Measurements from ENCODE around the gene YAP1.

Gene YAP1

GRCh38 chr11:102163368-102163767 lies 53.1 kb downstream of the YAP1 start:
- no peak for DNase-seq (ENCODE audit: low read depth)

- DNase-seq (ENCODE audit: low read depth): no peak
Measured at GRCh38 chr11:102166175-102167064, 56.2 kb downstream of the YAP1 start.

- DNase-seq (ENCODE audit: low read depth): no peak
Measured at GRCh38 chr11:102168481-102168880, 58.2 kb downstream of the YAP1 start.

GRCh38 chr11:102171101-102171500 lies 60.9 kb downstream of the YAP1 start:
- DNase-seq (ENCODE audit: low read depth): no peak

GRCh38 chr11:102172127-102172848 lies 62.0 kb downstream of the YAP1 start:
- DNase-seq (ENCODE audit: low read depth): no peak

- DNase-seq (ENCODE audit: low read depth): no peak
Measured at GRCh38 chr11:102177126-102177525, 66.9 kb downstream of the YAP1 start.

- DNase-seq (ENCODE audit: low read depth): no peak
Measured at GRCh38 chr11:102177974-102178631, 67.9 kb downstream of the YAP1 start.

GRCh38 chr11:102179371-102179770 lies 69.1 kb downstream of the YAP1 start:
- DNase-seq (ENCODE audit: low read depth): no peak

GRCh38 chr11:102184269-102184987 lies 74.2 kb downstream of the YAP1 start:
- no peak for DNase-seq (ENCODE audit: low read depth)

GRCh38 chr11:102186551-102187191 lies 76.4 kb downstream of the YAP1 start:
- no peak for DNase-seq (ENCODE audit: low read depth)

GRCh38 chr11:102187416-102188151 lies 77.3 kb downstream of the YAP1 start:
- no peak for DNase-seq (ENCODE audit: low read depth)

- no peak for DNase-seq (ENCODE audit: low read depth)
Measured at GRCh38 chr11:102188488-102188887, 78.2 kb downstream of the YAP1 start.

GRCh38 chr11:102191832-102192231 lies 81.6 kb downstream of the YAP1 start:
- DNase-seq (ENCODE audit: low read depth): no peak

- no peak for DNase-seq (ENCODE audit: low read depth)
Measured at GRCh38 chr11:102192349-102193066, 82.3 kb downstream of the YAP1 start.

GRCh38 chr11:102194257-102194656 lies 84.0 kb downstream of the YAP1 start:
- no peak for DNase-seq (ENCODE audit: low read depth)

GRCh38 chr11:102194990-102195389 lies 84.7 kb downstream of the YAP1 start:
- DNase-seq (ENCODE audit: low read depth): no peak

GRCh38 chr11:102196351-102196750 lies 86.1 kb downstream of the YAP1 start:
- no peak for DNase-seq (ENCODE audit: low read depth)

- DNase-seq (ENCODE audit: low read depth): no peak
Measured at GRCh38 chr11:102196816-102197215, 86.6 kb downstream of the YAP1 start.

- no peak for DNase-seq (ENCODE audit: low read depth)
Measured at GRCh38 chr11:102197670-102198139, 87.5 kb downstream of the YAP1 start.

GRCh38 chr11:102199673-102200072 lies 89.4 kb downstream of the YAP1 start:
- DNase-seq (ENCODE audit: low read depth): no peak
